ENCODE results near the gene ANO10.
A peak's percentile ranks its signal among the peaks of the same experiment; 100 is the strongest.
"Not testable (repeated sequence)": the region's sequence is repeated elsewhere in the genome, so short reads cannot be mapped to it uniquely, and the experiment has no call there.

The ANO10 gene

DNA sequence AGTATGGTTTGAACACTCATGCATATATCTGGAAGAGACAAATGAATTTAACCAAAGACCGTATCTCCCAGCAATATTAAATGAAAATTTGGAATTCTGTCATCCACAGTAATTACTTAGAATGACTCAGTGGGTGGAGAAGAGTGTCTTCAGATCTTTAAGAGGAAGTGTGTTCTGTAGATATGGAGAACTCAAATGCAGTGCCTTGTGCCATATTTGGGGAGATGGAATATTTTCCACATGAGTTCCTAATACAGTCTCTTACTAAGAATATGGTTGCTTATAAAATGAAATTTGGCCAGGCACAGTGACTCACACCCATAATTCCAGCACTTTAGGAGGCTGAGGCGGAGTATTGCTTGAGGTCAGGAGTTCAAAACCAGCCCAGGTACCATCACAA lies 40.5 kb downstream of the ANO10 start:
- no peak for DNase-seq (ENCODE audit: low spot score)

DNA sequence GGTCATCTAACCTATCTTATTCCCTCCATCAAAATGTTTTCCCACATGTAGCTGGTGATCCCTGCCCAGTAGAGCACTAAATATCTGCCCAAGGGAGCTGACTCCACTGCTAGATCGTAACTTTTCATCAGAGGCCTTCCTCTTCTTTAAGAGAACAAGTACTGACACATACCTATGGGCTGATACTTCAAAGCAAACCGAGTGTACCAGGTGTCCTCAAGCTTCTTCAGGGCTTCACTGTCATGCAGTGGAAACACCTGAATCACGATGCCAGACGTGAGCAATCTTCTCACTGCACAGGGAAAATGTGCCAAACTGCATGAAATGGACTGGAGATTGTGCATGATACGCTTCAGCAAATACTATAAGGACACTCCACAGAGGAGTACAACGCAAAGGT lies 41.6 kb downstream of the ANO10 start:
- no peak for DNase-seq (ENCODE audit: low spot score)

DNA sequence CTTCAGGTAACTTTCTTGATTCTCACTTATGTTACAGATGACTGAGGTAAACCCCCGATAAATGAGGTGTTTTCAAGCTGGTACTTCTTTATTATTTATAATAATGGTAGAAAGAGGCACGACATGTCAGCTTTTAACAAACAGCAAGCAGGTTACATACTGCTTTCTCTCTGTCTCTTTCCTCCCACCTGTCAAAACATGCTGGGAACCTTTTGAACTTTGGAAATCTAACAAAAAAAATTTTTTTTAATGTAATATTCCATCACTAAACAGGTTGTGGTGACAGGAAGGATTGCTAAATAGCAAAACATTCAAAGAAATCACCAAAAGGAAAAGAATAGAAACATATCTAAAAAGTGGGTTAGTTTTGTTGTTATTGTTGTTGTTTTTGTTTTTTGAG lies 48.2 kb downstream of the ANO10 start:
- no peak for DNase-seq (ENCODE audit: low spot score)

DNA sequence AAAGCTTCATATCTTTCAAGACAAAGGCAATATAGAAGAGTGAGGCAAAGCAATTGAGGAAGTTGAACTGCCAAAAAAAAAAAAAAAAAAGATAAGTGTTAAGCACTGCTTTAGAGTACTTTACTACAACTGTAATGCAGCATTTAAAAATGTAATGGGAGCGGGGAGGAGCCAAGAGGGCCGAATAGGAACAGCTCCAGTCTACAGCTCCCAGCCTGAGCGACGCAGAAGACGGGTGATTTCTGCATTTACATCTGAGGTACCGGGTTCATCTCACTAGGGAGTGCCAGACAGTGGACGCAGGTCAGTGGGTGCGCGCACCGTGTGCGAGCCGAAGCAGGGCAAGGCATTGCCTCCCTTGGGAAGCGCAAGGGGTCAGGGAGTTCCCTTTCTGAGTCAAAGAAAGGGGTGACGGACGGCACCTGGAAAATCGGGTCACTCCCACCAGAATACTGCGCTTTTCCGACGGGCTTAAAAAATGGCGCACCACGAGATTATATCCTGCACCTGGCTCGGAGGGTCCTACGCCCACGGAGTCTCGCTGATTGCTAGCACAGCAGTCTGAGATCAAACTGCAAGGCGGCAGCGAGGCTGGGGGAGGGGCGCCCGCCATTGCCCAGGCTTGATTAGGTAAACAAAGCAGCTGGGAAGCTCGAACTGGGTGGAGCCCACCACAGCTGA lies 56.0 kb downstream of the ANO10 start:
- not testable (repeated sequence) for DNase-seq (ENCODE audit: low spot score)

DNA sequence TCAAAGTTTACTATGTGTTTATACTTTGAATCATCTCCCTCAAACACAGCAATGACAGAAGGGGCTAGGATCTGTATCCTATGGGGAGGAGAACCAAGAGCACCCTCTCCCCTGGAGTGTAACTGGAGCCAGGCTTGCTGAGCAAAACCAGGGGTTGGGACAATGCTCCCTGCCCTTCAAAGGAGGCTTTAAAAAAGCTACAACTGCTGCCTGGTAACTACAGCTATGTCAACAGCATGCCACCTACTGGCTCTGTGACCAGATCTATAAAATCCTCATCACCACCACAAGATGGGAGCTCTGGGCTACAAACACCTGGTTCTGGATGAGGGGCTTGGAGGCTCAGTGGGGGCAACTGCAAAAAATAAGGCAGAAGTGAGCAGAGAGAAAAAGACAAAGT lies 61.9 kb downstream of the ANO10 start:
- no peak for DNase-seq (ENCODE audit: low spot score)

DNA sequence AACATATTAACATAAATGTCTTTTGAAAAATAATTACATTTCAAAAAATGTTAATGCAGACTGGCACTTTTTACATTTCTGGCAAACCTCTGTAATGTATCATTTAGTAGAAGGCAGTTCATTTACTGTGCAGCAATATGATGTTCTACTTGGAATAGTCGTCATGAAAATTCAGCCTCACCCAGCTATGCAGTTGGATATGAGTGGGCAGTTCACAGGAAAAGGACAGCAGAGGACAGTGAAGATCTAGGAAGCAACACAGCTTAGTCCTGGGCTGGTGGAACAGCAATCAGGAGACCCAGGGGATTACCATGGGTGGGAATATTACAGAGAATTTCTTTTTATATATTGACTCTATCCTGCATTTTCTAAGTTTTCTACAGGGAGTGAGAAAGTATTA lies 63.6 kb downstream of the ANO10 start:
- no peak for DNase-seq (ENCODE audit: low spot score)

DNA sequence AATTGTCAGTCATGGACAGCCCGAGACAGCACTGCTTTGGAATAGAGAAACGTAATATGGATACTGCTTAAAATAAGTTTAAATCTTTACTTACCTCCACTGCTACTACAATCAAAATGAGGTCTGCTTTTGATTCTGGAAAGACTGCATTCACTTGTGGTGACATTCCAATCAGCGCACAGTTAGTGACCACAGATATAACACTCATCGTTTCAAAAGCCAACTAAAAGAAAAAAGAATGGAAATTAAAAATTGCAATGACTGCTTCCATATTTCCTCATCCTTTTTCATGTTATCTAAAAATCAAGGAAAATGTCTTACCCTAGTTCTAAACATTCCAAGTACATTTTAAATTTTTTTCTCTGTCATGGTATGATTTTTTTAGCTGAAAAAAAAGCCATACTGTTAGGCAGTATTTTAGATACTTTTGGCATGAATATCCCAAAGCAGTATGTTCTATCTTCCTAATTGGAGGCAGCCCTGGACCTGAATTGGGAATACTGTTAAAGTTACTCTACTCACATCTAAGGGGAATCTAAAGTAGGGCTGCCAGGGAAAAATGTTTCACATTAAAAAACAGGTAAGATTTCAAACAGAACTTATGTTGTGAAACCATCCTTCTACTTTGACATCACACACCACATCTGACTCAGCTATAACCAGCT lies 72.1 kb downstream of the ANO10 start:
- DNase-seq (ENCODE audit: low spot score), result no peak

DNA sequence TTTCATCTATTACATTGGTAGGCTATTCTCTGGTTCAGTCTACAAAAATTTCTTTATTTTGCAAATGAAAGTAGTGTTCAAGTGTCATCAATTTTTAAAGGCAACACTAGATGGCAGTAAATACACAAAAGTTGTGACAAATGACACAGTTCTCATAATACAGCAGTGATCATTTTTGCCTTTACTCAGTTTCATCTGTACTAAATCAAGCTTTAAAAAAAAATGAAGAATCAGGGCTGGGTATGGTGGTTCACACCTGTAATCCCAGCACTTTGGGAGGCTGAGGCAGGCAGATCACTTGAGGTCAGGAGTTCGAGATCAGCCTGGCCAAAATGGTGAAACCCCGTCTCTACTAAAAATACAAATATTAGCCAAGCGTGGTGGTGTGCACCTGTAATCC lies 77.5 kb downstream of the ANO10 start:
- peak; percentile 34 for DNase-seq (ENCODE audit: low spot score)

DNA sequence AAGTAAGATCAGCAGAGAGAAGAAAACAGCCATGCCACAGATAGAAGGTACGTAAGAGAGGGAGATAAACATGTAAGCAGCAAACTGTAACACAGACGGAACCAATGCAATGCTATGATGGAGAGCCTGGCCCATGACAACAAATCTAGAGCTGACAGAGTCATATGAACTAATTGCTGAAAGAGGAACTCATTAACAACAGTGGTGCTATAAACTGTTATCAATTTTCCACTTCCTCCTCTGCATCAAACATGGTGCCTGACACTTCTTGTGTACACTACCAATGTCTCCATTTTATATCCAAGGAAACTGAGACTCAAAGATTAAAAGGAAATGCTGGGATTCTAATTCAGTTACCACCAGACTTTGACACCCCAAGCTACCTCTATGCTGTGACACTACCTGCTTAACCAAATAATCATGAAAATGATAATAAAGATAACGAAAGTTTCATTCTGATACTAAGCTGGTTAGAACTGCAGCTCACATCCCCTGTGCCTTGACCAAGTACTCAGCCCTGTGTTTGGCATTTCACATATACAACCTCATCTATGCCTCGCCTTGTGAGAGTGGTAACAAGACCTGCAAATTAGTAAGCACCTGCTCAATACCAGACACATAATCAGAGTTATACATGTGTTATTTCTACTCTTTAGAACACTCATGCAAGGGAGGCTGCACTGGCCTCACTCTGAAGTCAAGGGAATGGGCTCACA lies 79.3 kb downstream of the ANO10 start:
- no peak for DNase-seq (ENCODE audit: low spot score)

DNA sequence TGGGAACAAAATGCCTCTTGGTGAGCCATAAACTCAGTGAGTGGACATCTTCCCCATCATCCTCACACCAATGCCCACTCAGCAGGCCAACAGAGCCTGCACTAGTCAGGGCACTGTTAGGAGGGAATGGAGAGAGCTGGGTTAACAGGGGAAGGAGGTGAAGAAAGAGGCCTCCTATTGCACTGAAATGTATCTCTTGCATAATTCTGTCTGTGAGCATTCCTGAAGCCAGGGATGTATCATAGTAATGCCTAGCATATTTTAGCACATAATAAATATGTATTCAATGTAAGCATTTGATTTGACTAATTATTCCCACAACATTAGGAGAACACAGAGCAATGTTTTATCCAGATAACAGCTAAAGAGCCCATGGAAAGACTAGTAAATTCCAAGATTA lies 81.2 kb downstream of the ANO10 start:
- no peak for DNase-seq (ENCODE audit: low spot score)

DNA sequence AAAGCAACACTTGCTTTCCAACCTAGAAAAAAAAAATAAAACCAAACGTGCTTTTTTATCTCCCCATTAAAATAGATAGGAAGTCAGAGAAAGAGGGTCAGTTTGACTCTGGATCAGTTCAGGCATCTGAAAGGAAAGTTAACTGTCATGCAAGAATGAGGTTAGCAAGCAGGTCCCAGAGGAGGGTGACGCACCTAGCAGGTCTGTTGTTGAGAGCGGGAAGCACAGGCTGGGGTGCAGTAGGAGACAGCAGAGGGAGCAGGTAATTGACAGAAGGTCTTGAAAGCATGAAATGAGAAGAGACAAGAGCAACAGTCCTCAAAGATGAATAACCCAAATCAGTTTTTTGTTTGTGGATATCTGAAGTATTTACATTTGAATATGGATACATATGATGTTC lies 82.5 kb downstream of the ANO10 start:
- DNase-seq (ENCODE audit: low spot score), result no peak

DNA sequence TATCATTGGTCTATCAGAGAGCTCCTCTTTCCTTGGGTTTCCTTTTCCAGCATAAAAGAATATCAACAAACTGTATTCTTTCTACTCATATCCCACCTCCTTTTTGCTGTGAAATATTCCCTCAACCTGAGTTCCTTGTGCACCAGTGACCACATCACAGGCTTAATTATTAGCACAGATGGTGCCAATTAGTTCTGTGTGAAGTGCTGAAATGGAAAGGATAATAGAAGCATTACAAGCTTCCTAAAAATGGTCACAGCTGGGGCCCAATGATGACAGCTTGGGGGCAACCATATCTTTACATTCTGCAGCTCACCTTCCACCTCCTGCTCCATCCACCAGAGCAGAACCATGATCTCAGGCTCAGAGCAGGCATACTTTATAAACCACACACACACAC lies 84.6 kb downstream of the ANO10 start:
- peak; percentile 33 for DNase-seq (ENCODE audit: low spot score)

DNA sequence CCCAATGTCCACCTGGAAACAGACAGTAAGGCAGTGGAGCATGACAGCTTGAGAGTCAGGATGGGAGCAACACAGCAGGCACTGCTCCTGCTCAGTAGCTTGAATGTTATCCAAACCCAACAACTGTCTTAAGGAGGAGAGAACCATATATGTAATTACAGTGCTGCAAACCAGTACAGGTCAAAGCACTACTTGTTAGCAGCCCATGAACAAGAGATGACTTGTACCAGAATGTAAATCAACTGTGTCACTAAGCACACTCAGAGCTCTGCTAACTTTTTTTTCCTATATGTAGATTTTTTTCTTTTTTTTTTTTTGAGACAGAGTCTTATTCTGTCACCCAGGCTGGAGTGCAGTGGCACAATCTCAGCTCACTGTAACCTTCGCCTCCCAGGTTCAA lies 87.1 kb downstream of the ANO10 start:
- DNase-seq (ENCODE audit: low spot score), result no peak

DNA sequence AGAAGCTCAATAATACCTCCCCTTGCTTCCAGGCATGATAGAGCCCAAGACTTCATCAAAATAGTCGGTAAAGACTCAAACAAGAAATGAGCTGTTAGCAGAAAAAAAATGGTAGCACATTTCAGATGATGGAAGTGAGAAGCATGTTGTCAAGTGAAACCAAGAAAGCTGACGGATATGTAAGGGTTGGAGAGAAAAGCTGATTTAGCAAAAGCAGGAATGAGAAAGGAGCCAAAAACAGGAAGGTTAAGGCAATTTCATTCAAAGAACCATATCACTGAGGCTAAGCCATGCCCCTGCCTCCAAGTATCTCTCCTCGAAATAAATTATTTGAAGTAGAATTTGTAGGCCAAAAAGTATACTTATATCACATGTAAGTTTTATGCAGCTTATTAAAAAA lies 88.8 kb downstream of the ANO10 start:
- DNase-seq (ENCODE audit: low spot score), result no peak

DNA sequence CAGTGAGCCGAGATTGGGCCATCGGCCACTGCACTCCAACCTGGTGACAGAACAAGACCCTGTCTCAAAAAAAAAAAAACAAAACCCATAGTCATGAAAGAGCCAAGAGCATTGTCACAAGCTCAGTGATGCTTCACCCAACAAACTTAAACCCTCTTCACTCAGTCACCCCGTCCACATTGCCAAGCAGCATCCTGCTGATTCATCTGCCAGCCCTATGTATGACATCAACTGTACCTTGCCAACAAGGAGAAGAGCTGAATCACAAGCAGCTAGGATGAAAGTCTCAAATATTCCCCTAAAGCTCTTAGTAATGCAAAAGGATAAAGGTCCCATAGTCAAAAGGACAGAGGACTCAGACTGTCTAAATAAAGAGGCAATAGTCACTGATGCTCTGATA lies 90.0 kb downstream of the ANO10 start:
- no peak for DNase-seq (ENCODE audit: low spot score)

DNA sequence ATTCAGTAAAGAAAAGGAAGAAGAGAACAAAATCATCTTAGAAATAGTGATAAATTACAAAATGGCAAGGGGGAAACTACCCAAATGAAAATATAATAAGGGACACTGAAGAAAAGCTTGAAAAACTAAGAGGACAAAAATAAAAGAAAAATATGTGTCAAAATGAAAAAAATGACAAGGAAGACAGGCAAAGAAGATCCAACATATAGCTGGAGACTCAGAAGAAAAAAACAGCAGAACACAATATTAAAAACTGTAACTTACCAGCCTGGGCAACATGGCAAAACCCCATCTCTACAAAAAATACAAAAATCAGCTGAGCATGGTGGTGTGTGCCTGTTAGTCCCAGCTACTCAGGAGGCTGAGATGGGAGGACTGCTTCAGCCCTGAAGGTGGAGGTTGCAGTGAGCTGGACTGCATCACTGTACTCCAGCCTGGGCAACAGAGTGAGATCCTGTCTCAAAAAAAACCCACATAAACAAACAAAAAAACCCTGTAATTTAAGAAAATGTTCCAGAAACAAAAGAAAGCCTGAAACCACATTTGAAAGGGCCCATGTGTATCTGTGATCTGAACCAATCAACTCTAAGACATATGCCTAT lies 93.2 kb downstream of the ANO10 start:
- DNase-seq (ENCODE audit: low spot score), result no peak

DNA sequence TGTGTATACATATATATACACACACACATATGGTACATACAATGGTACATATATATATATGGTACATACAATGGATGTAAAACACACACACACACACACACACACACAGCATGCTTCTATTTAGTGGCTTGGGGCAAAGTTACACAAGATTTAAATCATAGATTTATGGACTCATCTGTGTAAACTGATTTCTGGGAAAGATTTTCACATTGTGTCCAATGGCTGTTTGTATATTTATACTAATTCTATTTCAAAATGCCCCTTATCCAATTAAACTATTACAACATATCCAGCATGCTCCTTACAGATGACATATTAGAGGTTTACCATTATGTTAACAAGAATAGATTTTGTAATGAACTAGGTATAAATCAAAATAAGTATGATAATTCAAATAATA lies 94.9 kb downstream of the ANO10 start:
- no peak for DNase-seq (ENCODE audit: low spot score)

DNA sequence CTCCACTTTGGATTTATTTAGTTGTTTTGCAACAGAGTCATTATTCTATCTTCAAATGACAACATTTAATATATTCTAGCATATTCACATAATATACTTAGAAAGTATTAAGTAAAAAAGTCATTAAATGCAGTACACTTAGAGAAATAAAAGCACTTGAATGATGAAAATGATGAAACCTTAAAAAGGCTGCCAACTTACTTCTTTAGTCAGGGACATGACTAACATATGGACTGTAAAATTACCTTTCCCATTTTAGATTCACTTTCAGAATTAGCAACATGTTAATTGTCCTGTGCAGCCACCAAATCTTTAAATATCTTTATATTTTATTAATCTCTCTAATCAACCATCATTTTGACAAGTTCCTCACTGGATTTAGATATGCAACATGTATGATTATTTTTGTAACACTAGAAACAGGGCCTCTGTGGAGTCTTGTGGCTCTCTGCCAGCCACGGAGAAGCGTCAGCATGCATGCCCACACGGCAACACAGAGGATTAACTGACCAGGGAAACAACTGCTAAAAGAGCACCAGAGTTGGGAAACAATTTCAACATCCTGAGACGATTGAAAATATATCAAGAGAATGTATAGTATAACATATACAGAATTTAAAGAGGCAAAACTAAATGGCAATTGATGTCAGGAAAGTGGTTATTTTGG lies 95.7 kb downstream of the ANO10 start:
- no peak for DNase-seq (ENCODE audit: low spot score)

DNA sequence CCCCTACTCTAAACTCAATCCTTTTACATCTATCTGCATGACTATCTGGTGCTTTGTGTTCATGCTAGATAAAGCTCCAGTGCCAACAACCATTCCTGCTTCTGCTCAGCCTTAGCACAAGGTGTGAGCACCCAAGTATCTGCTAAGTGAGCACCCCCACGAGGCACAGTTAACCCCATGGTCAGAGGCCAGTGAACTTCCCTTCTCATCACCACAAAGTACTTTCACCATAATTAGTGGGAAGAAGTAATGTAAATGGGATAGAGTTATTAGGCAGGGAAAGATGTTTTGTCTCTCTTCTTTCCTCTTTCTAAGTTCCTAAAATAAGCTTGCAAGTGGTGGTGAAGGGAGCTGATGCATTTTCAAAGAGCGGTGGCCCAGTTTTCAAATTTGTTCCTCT lies 96.4 kb downstream of the ANO10 start:
- no peak for DNase-seq (ENCODE audit: low spot score)

DNA sequence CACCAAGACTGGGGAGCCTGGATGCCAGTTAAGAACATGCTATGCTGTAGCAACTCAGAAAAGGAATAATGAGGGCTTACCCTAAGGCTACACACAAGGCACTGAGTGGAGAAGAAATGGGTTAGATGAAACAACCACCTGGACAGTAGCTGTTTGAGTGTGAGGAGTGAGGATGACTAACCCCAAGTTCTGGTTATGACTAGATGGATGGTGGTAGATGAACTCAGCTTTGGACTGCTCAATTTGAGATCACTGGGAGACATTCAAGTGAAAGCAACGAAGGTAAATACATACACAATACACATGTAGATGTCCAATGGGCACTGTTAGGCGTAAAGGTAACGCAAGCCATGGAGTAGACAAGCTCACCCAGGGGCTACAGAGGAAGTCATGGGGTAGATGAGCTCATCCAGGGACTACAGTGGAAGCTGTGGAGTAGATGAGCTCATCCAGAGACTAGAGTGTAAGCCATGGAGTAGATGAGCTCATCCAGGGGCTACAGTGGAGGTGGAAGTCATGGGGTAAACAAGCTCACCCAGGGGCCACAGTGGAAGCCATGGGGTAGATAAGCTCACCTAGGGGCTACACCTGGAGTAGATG lies 98.3 kb downstream of the ANO10 start:
- DNase-seq (ENCODE audit: low spot score), result no peak

DNA sequence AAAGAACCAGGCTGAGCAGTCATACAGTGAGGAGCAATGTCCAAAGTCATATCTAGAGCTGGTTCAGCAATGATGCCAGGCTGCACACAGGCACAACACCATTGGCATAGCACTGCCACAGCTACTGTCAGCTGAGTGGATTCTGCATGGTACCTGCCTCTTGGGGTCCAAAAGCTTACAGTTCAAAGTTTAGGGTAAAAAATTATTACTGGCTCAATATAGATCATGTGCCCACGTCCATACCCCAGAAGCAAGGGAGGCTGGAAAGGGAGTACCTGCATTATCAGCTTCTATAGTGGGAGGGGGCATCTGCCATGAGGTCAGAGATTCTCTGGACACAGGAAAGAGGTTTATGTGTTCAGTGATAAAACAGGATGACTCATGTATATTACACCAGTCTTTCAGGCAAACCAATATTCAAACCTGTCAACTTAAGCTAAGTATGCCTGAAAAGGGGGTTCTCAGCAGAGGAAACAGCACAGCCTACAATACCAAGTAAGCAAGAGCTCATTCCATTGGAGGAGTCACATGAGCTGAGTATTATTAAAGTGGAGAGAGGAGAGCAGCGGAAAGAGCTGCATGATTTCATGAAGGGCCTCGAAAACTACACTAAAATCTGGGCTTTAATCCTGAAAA lies 99.0 kb downstream of the ANO10 start:
- no peak for DNase-seq (ENCODE audit: low spot score)

DNA sequence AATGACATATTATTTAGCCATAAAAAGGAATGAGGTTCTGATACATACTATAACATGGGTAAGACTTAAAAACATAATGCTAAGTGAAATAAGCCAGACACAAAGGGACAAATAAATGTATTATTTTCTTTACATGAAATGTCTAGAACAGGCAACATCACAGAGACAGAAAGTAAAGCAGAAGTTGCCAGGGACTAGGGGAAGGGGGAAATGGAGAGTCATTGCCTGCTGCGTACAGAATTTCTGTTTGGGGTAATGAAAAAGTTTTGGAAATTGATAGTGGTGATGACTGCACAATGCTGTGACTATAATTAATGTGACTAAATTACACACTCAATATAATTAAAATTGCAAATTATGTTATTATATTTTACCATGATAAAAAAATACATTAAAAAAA lies 99.9 kb downstream of the ANO10 start:
- DNase-seq (ENCODE audit: low spot score), result no peak

Measured in D341Med (cell line).